ENCODE data around the gene RAB30. TPM values are rescaled to one million over a fixed set of nuclear protein-coding genes. Genes with fewer than 3 reads are reported as not detected.

The RAB30 gene
- total RNA-seq, 6 experiments from 2014 or later = 17.6 to 22.2 (median 19.4) TPM

DNA sequence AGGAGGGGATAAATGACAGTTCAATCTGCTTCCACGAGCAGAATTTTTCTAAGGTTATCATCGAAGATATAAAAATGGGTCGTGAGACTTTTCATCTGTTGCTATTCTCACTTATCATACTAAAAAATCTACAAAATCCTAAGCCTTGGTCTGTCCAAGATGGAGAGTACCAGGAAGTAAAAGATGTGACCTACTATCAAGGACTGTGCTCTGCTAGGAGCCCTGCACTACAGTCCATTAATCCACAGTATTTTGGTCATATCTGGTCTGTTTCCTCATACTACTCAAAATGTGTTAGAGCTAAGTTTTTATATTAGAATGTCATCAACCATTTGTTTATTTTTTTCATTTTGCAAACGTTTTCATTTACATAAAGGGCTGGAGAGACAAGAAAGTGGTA, 90.8 kb downstream of the RAB30 start:
- no peak overlapping the region for H3K4me3 Mint-ChIP-seq
- peaks cover 42% of the 10 kb centered on the region for H3K36me3 Mint-ChIP-seq (ENCODE audit: low read depth)
- no peaks in the 10 kb centered on the region; the same call in 1 of the 2 replicates for H3K27me3 Mint-ChIP-seq (ENCODE audit: insufficient read depth)
- TF ChIP-seq, protein P1, sequence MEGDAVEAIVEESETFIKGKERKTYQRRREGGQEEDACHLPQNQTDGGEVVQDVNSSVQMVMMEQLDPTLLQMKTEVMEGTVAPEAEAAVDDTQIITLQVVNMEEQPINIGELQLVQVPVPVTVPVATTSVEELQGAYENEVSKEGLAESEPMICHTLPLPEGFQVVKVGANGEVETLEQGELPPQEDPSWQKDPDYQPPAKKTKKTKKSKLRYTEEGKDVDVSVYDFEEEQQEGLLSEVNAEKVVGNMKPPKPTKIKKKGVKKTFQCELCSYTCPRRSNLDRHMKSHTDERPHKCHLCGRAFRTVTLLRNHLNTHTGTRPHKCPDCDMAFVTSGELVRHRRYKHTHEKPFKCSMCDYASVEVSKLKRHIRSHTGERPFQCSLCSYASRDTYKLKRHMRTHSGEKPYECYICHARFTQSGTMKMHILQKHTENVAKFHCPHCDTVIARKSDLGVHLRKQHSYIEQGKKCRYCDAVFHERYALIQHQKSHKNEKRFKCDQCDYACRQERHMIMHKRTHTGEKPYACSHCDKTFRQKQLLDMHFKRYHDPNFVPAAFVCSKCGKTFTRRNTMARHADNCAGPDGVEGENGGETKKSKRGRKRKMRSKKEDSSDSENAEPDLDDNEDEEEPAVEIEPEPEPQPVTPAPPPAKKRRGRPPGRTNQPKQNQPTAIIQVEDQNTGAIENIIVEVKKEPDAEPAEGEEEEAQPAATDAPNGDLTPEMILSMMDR (IDR thresholded peaks at IDR 0.05) = no peak
- no peaks in the 10 kb centered on the region for H3K9me3 Mint-ChIP-seq
- peaks cover 61% of the 10 kb centered on the region for H3K4me1 Mint-ChIP-seq (ENCODE audit: low read depth)
- no peak for DNase-seq
- peak overlapping the region; percentile 80 for H3K27ac Mint-ChIP-seq

DNA sequence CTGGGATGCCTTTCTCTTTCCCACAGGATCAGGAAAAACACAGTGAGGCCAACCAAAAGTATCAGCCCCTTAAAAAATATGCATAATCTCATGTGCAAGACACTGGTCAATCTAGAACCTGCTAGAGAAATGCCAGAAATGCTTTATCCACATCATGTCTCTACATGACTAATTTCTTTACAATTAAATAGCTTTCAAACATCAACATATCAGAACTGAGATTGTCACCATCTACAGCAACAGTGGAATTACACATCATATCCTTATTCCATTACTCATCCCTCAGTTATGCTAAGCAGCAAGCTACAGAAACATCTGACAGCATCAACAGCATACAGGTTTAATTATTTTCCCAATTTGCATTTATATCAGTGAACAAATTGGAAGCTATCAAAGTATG, 91.4 kb downstream of the RAB30 start:
- Mint-ChIP-seq H3K27ac (peak overlapping the region; percentile 80), H3K9me3 (no peaks in the 10 kb centered on the region), H3K36me3 (ENCODE audit: low read depth) (peaks cover 42% of the 10 kb centered on the region), H3K27me3 (ENCODE audit: insufficient read depth) (no peaks in the 10 kb centered on the region; the same call in 1 of the 2 replicates), H3K4me1 (ENCODE audit: low read depth) (peaks cover 67% of the 10 kb centered on the region), H3K4me3 (peak overlapping the region; percentile 61)
- peak; percentile 79 for DNase-seq
- TF ChIP-seq, protein P1 (IDR thresholded peaks at IDR 0.05) = no peak

GRCh38 chr11:82979824-82980223, 91.9 kb downstream of the RAB30 start:
- peak overlapping the region; percentile 61 for H3K4me3 Mint-ChIP-seq
- no peaks in the 10 kb centered on the region; the same call in 1 of the 2 replicates for H3K27me3 Mint-ChIP-seq (ENCODE audit: insufficient read depth)
- H3K36me3 Mint-ChIP-seq (ENCODE audit: low read depth) = peaks cover 42% of the 10 kb centered on the region
- TF ChIP-seq, protein P1 (IDR thresholded peaks at IDR 0.05) = no peak
- no peaks in the 10 kb centered on the region for H3K9me3 Mint-ChIP-seq
- peak overlapping the region; percentile 80 for H3K27ac Mint-ChIP-seq
- no peak for DNase-seq
- H3K4me1 Mint-ChIP-seq (ENCODE audit: low read depth) = peaks cover 70% of the 10 kb centered on the region

DNA sequence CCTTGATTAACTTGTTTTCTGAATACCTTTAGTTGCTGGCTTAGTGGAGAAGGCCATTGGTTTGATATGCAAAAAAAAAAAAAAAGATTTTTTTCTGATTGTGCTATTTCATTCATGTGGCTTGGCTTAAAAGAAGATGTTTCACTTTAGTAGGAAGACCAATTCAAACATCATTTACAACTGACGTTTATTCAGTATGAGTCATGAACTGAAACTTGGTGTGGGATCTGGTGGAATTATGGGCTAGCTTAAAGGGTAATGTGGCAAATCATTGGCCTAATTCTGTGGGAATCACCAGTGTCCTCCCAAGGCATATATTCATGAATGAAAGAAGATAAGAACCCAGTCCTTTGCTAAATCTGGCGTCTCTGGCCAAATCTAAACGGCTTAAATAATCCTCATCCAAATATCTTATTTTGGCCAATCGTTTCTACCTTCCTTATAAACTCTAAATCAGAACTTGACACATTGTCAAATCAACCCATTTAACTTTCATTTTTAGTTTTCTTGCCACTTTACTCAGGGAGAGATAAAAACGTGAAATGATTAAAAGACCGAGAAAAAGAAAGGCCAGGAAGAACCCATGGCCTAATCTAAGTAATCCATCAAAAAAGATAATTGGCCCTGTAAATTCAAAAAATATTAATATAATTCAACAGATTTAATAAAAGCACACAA, 93.1 kb downstream of the RAB30 start:
- H3K9me3 Mint-ChIP-seq = no peaks in the 10 kb centered on the region
- H3K4me3 Mint-ChIP-seq = peak overlapping the region; percentile 70
- DNase-seq = peak; percentile 74
- H3K4me1 Mint-ChIP-seq (ENCODE audit: low read depth) = peaks cover 70% of the 10 kb centered on the region
- TF ChIP-seq, protein P1 (IDR thresholded peaks at IDR 0.05) = no peak
- no peaks in the 10 kb centered on the region; the same call in none of the 2 replicates for H3K27me3 Mint-ChIP-seq (ENCODE audit: insufficient read depth)
- H3K27ac Mint-ChIP-seq = peak overlapping the region; percentile 85
- H3K36me3 Mint-ChIP-seq (ENCODE audit: low read depth) = peaks cover 33% of the 10 kb centered on the region

GRCh38 chr11:82976786-82977185, 94.9 kb downstream of the RAB30 start:
- no peak for DNase-seq
- Mint-ChIP-seq H3K27me3 (ENCODE audit: insufficient read depth) (no peaks in the 10 kb centered on the region; the same call in none of the 2 replicates), H3K27ac (no peak overlapping the region), H3K9me3 (no peaks in the 10 kb centered on the region), H3K4me1 (ENCODE audit: low read depth) (peaks cover 74% of the 10 kb centered on the region), H3K4me3 (no peak overlapping the region), H3K36me3 (ENCODE audit: low read depth) (peaks cover 28% of the 10 kb centered on the region)
- TF ChIP-seq, protein P1 (IDR thresholded peaks at IDR 0.05) = no peak
